H1 (cell line): Measurements from ENCODE around the gene RSAD2. TPM values are rescaled to one million over a fixed set of nuclear protein-coding genes. Genes with fewer than 3 reads are reported as not detected.

Experiments
- CTCF ChIA-PET: fragments of 300-600 bp; sonication (Branson Sonifier 250); formaldehyde crosslinking; loops from one replicate; lab custom pipeline; 2021; ENCODE audit not compliant: partially characterized antibody; lab: Charles Lee
- POLR2A ChIA-PET: fragments of 300-600 bp; sonication (Branson Sonifier 250); formaldehyde crosslinking; loops from one replicate; lab custom pipeline; 2021; ENCODE audit warnings: inconsistent platforms; ENCODE audit not compliant: partially characterized antibody; lab: Charles Lee
- DNase-seq, 2 experiments: peaks; one replicate each; pipeline versions ENCODE4 v3.0.0 to v3.0.0-alpha.2; 2010 to 2022; ENCODE audit warnings: low spot score in 2 of 2, low read depth in 1 of 2, mixed read lengths in 1 of 2
- FAIRE-seq: peaks from 2 replicates; lab custom pipeline; 2011; peaks lifted over from hg19 to GRCh38; lab: Jason Lieb, UNC
- H2AFZ ChIP-seq: 2 replicates; pipeline ENCODE4 v1.8.1; 2012; ENCODE audit warnings: low read length, inconsistent platforms
- H2AK5ac ChIP-seq: 2 replicates; pipeline ENCODE4 v1.6.1; 2013; ENCODE audit warnings: low read depth, low read length
- H2BK120ac ChIP-seq: replicated peaks from 2 replicates; pipeline ENCODE3; 2013; ENCODE audit warnings: low read depth, low read length, inconsistent platforms
- H2BK12ac ChIP-seq: 2 replicates; pipeline ENCODE4 v1.6.1; 2013; ENCODE audit warnings: low read depth, low read length
- H2BK15ac ChIP-seq: 2 replicates; pipeline ENCODE4 v1.6.1; 2013; ENCODE audit warnings: low read length
- H2BK20ac ChIP-seq: 2 replicates; pipeline ENCODE4 v1.6.1; 2013; ENCODE audit warnings: low read length
- H2BK5ac ChIP-seq: 2 replicates; pipeline ENCODE4 v1.6.1; 2013; ENCODE audit warnings: low read depth, low read length
- H3K14ac ChIP-seq: 2 replicates; pipeline ENCODE4 v1.6.1; 2013; ENCODE audit warnings: inconsistent platforms; ENCODE audit not compliant: insufficient read length
- H3K18ac ChIP-seq: 2 replicates; pipeline ENCODE4 v1.6.1; 2013; ENCODE audit warnings: low read length; ENCODE audit errors: extremely low read depth
- H3K23ac ChIP-seq: 2 replicates; pipeline ENCODE4 v1.6.1; 2013; ENCODE audit warnings: inconsistent platforms; ENCODE audit not compliant: insufficient read length
- H3K23me2 ChIP-seq: 2 replicates; pipeline ENCODE4 v1.6.1; 2013; ENCODE audit warnings: low read depth, low read length
- H3K27ac ChIP-seq: 2 replicates; pipeline ENCODE4 v1.6.1; 2011; ENCODE audit warnings: low read depth, low read length, inconsistent platforms
- H3K27me3 ChIP-seq, 4 experiments: replicated peaks in 1 of 4; 1 replicate in 1 of 4; 2 replicates in 3 of 4; pipeline versions ENCODE4 v1.6.1 to v1.8.1; 2011 to 2013; ENCODE audit warnings: low read length in 3 of 4, mild to moderate bottlenecking in 3 of 4, inconsistent platforms in 2 of 4, mixed read lengths in 2 of 4, moderate library complexity in 1 of 4; ENCODE audit not compliant: control insufficient read depth in 3 of 4, insufficient read depth in 3 of 4; ENCODE audit errors: extremely low read depth in 1 of 4
- H3K36me3 ChIP-seq, 4 experiments: 2 replicates each; pipeline versions ENCODE4 v1.6.1 to v1.8.1; 2011 to 2013; ENCODE audit warnings: mild to moderate bottlenecking in 4 of 4, low read length in 3 of 4, moderate library complexity in 2 of 4, control low read depth in 1 of 4, inconsistent platforms in 1 of 4; ENCODE audit not compliant: insufficient read depth in 4 of 4, control insufficient read depth in 2 of 4
- H3K4ac ChIP-seq: replicated peaks from 2 replicates; pipeline ENCODE3; 2013; ENCODE audit warnings: low read length, low read depth, mixed read lengths, inconsistent platforms; ENCODE audit not compliant: insufficient read length
- H3K4me1 ChIP-seq, 4 experiments: replicated peaks in 1 of 4; 1 replicate in 1 of 4; 2 replicates in 3 of 4; pipeline versions ENCODE4 v1.6.1 to v1.8.1; 2011 to 2013; ENCODE audit warnings: low read length in 3 of 4, inconsistent platforms in 2 of 4, mixed read lengths in 1 of 4; ENCODE audit not compliant: insufficient read depth in 4 of 4, control insufficient read depth in 3 of 4
- H3K4me2 ChIP-seq, 2 experiments: 2 replicates each; pipeline versions ENCODE4 v1.6.1 to v1.8.1; 2011 to 2013; ENCODE audit warnings: low read depth in 2 of 2, low read length in 2 of 2, control low read depth in 1 of 2, inconsistent platforms in 1 of 2, mild to moderate bottlenecking in 1 of 2; ENCODE audit not compliant: insufficient read depth in 1 of 2
- H3K4me3 ChIP-seq, 4 experiments: fragments of 200-600, 300-600 bp in 1 of 4; sonication (generic), shearing (Covaris generic), sonication (Bioruptor Twin) in 1 of 4; 2 replicates each; pipeline versions ENCODE4 v1.5.1 to v1.8.1; 2011 to 2016; ENCODE audit warnings: low read length in 4 of 4, low read depth in 3 of 4, control low read depth in 2 of 4, inconsistent platforms in 2 of 4, mild to moderate bottlenecking in 2 of 4, mixed read lengths in 1 of 4, moderate library complexity in 1 of 4; ENCODE audit not compliant: insufficient read depth in 2 of 4; ENCODE audit errors: extremely low read depth in 1 of 4
- H3K56ac ChIP-seq: replicated peaks from 2 replicates; pipeline ENCODE3; 2013; ENCODE audit warnings: low read depth, mild to moderate bottlenecking, mixed read lengths, low read length, inconsistent platforms; ENCODE audit not compliant: insufficient read length
- H3K79me1 ChIP-seq: 2 replicates; pipeline ENCODE4 v1.6.1; 2013; ENCODE audit warnings: low read depth, low read length, control low read depth
- H3K79me2 ChIP-seq, 2 experiments: 2 replicates each; pipeline versions ENCODE4 v1.6.1 to v1.8.1; 2012 to 2013; ENCODE audit warnings: low read length in 2 of 2, mild to moderate bottlenecking in 2 of 2, inconsistent platforms in 1 of 2; ENCODE audit not compliant: insufficient read depth in 2 of 2, control insufficient read depth in 1 of 2
- H3K9ac ChIP-seq, 4 experiments: replicated peaks in 1 of 4; 1 replicate in 1 of 4; 2 replicates in 3 of 4; pipeline versions ENCODE4 v1.6.1 to v1.8.1; 2011 to 2013; ENCODE audit warnings: low read depth in 3 of 4, low read length in 3 of 4, control low read depth in 2 of 4, mild to moderate bottlenecking in 2 of 4, moderate library complexity in 2 of 4, inconsistent platforms in 1 of 4; ENCODE audit errors: extremely low read depth in 1 of 4
- H3K9me3 ChIP-seq, 2 experiments: 2 replicates each; pipeline versions ENCODE4 v1.6.1 to v1.8.1; 2012 to 2013; ENCODE audit warnings: mild to moderate bottlenecking in 2 of 2, moderate library complexity in 2 of 2, control low read depth in 1 of 2, inconsistent platforms in 1 of 2, low read depth in 1 of 2, low read length in 1 of 2, mixed read lengths in 1 of 2; ENCODE audit not compliant: insufficient read depth in 2 of 2
- H4K20me1 ChIP-seq, 2 experiments: replicated peaks in 1 of 2; 2 replicates each; pipeline versions ENCODE3 to v1.8.1; 2011 to 2013; ENCODE audit warnings: inconsistent platforms in 2 of 2, low read length in 2 of 2, mild to moderate bottlenecking in 1 of 2; ENCODE audit not compliant: insufficient read depth in 2 of 2, control insufficient read depth in 1 of 2
- H4K5ac ChIP-seq: 2 replicates; pipeline ENCODE4 v1.6.1; 2013; ENCODE audit warnings: low read length, low read depth, mixed read lengths, inconsistent platforms; ENCODE audit not compliant: insufficient read length
- H4K8ac ChIP-seq: 2 replicates; pipeline ENCODE4 v1.8.0; 2013; ENCODE audit warnings: mild to moderate bottlenecking, moderate library complexity, low read length, inconsistent platforms; ENCODE audit not compliant: insufficient read depth; ENCODE audit errors: extremely low read depth
- H4K91ac ChIP-seq: replicated peaks from 2 replicates; pipeline ENCODE3; 2013; ENCODE audit warnings: low read length, mixed read lengths, inconsistent platforms; ENCODE audit not compliant: insufficient read length
- KDM1A ChIP-seq: fragments of 200-600, 300-600 bp; sonication (generic); IDR thresholded peaks from 2 replicates; pipeline ENCODE4 v1.7.1; 2016; ENCODE audit warnings: mild to moderate bottlenecking, low read length, borderline replicate concordance
- PHF8 ChIP-seq: fragments of 200-600 bp; sonication (generic); conservative IDR thresholded peaks from 2 replicates; pipeline ENCODE4 v1.7.1; 2012; ENCODE audit warnings: low read depth, mild to moderate bottlenecking, inconsistent platforms, low read length, moderate library complexity
- polyA plus RNA-seq, 7 experiments: library from polyadenylated mRNA; depleted of rRNA in 3 of 7; stranded (reverse) in 5 of 7; unstranded in 2 of 7; fragments of >200 nt in 5 of 7; fragments of 200-250 nt in 2 of 7; gene quantifications; 1 replicate in 5 of 7; 2 replicates in 1 of 7; 4 replicates in 1 of 7; pipeline versions ENCODE4 v1.2.1 to v1.2.3, GENCODE V29; 2011 to 2013; ENCODE audit warnings: missing spikeins in 2 of 7, mixed read lengths in 2 of 7
- total RNA-seq: library from RNA; stranded (reverse); fragmentation: NEBNext Ultra II Directional; extraction: Animal tissue kit (Norgen Biotek cat#: 25700); gene quantifications from 2 replicates; pipeline ENCODE4 v1.2.1, GENCODE V29; 2021

The RSAD2 gene
- total and polyA plus RNA-seq, 2 of the 8 experiments (the other 6 are each of a cell fraction or from before 2014, with no cell fraction given): not detected

DNA sequence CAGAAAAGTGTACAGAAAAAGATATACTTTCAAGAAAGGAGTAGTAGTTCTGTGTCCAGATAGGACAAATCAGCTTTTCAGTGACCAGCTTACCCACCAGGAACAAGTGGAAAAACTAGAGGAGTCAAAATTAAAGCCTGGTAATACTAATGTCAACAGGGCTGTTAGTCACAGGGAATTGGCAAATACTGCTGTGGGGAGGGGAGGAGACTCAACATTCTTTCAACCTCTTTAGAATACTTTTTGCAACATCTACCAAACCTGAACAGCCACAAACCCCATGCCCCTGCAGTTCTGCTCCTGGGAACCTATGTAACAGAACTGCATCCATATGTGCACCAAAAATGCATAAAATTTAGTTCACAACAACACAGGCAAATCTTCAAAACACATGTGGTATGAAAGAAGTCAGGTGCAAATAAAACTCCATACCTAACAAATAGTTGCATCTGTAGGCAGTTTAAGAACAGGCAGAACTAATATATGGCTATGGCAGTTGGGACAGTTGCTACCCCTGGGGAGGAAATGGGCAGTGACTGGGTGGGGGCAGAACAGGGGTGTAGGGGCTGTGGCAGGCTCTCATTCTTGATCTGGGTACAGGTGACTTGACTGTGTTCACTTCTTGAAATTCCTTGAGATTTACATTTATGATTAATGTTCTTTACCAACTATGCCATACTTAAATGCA, 21.6 kb upstream of the RSAD2 start:
- Histone ChIP-seq H3K18ac (no peak overlapping the region), H4K5ac (no peak overlapping the region), H3K9ac (no peak overlapping the region), H2AK5ac (no peak overlapping the region), H3K23me2 (no peaks in the 10 kb centered on the region), H3K4me1 (0 out of 7 replicates have a peak, but pooled peaks cover 0 to 2% (median 0%) of the 10 kb centered on the region in 4 experiments), H2BK15ac (no peak overlapping the region), H3K79me2 (no peaks in the 10 kb centered on the region), H2BK5ac (no peak overlapping the region), H3K23ac (no peak overlapping the region), H3K36me3 (peaks cover 0 to 5% (median 0%) of the 10 kb centered on the region in 4 experiments; a peak in 1 of 8 replicates), H4K91ac (no peak overlapping the region), H3K4ac (no peak overlapping the region), H2BK20ac (no peak overlapping the region), H3K14ac (no peak overlapping the region), H4K20me1 (no peaks in the 10 kb centered on the region), H3K4me2 (no peak overlapping the region), H3K56ac (no peak overlapping the region), H2BK120ac (no peak overlapping the region), H3K4me3 (no peak overlapping the region), H3K9me3 (peaks cover 10 to 22% of the 10 kb centered on the region in 2 experiments; a peak in 3 of 4 replicates), H4K8ac (no peak overlapping the region), H2AFZ (no peak overlapping the region), H3K27ac (no peak overlapping the region), H3K27me3 (no peaks in the 10 kb centered on the region), H3K79me1 (no peaks in the 10 kb centered on the region), H2BK12ac (no peak overlapping the region)
- ChIA-PET CTCF (no interaction called here), POLR2A (no interaction called here)
- FAIRE-seq (no peak), DNase-seq (no peak)
- TF ChIP-seq PHF8: no peak
- TF ChIP-seq KDM1A: no peak
